Duodenal mucosa (tissue), 2 donors: ENCODE results near the gene PFN1.

Source experiments
- H3K27ac ChIP-seq: one replicate; pipeline ENCODE4 v1.7.0; 2013; ENCODE audit warnings: low read depth, low read length
- H3K27me3 ChIP-seq, 2 donors: one replicate each; pipeline ENCODE4 v1.7.0; 2013; ENCODE audit warnings: low read length in 2 of 2, control low read depth in 1 of 2; ENCODE audit not compliant: insufficient read depth in 2 of 2, control insufficient read depth in 1 of 2
- H3K36me3 ChIP-seq, 2 donors: one replicate each; pipeline ENCODE4 v1.7.0; 2013; ENCODE audit warnings: low read length in 2 of 2, control low read depth in 1 of 2; ENCODE audit not compliant: insufficient read depth in 2 of 2, control insufficient read depth in 1 of 2
- H3K4me1 ChIP-seq, 2 donors: one replicate each; pipeline ENCODE4 v1.7.0; 2013; ENCODE audit warnings: low read length in 2 of 2, control low read depth in 1 of 2; ENCODE audit not compliant: insufficient read depth in 2 of 2, control insufficient read depth in 1 of 2
- H3K4me3 ChIP-seq, 2 donors: one replicate each; pipeline ENCODE4 v1.7.0; 2013; ENCODE audit warnings: low read length in 2 of 2, low read depth in 1 of 2
- H3K9ac ChIP-seq, 2 donors: one replicate each; pipeline ENCODE4 v1.7.0; 2013; ENCODE audit warnings: low read length in 2 of 2, low read depth in 1 of 2
- H3K9me3 ChIP-seq, 2 donors: one replicate each; pipeline ENCODE4 v1.7.0; 2013; ENCODE audit warnings: low read length in 2 of 2, control low read depth in 1 of 2; ENCODE audit not compliant: control insufficient read depth in 1 of 2

PFN1 gene

DNA sequence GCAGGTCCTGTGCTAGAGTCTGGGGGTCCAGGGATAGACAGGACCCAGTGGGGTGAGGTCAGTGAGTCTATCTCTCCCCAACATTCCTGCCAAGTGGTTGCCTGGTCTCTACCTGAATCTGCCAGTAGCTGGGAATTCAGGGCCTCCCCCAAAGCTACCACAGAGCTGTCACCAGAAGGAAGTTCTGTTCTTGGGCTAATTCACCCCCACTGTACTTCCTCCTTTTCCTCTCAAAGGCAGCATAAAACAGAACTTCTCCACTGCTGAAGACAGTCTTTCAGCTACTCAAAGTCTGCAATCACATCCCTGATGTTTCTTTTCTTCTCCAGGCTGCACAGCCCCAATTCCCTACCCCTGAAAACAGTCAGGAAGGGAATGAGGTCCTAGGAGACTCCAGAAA lies 30.4 kb upstream of the PFN1 start:
- no peak overlapping the region for H3K27ac ChIP-seq

DNA sequence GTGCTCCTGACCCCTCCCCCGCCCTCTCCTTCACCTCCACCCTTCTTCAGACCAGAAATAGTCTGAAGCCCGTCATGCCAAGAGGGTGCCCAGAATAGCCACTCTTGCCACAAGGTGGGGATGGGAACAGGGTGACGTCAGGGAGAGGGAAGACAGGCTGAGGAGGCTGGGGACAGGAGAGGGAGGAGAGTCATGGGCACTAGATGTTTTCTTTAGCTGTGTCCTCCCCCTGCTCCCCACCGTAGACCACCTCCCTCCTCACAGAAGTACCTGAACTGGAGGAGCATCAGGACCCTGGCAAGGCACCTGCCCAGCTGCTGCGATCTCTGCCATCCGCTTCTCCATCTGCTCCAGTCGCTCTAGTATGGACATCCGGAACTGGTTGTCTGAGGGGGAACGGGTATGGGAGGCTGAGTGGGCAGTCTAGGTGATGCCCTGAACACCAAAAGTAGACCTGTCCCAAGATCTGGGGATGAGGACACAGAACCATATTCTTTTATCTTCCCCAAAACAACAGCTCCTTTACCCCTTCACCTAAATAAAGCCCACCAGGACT lies 25.9 kb upstream of the PFN1 start:
- Histone ChIP-seq H3K9me3 (no peaks in the 10 kb centered on the region), H3K27ac (no peak overlapping the region), H3K27me3 (no peaks in the 10 kb centered on the region), H3K4me3 (no peak overlapping the region), H3K36me3 (peaks cover 44 to 81% of the 10 kb centered on the region in 2 donors), H3K9ac (no peak overlapping the region), H3K4me1 (peaks cover 0 to 4% of the 10 kb centered on the region in 2 donors)

More for the DNA sequence above, 30.4 kb upstream of the PFN1 start:
- no peaks in the 10 kb centered on the region for H3K27me3 ChIP-seq
- no peak overlapping the region for H3K4me3 ChIP-seq
- peaks cover 5 to 6% of the 10 kb centered on the region in 2 donors for H3K4me1 ChIP-seq
- no peak overlapping the region for H3K9ac ChIP-seq
- peaks cover 43 to 68% of the 10 kb centered on the region in 2 donors for H3K36me3 ChIP-seq
- no peaks in the 10 kb centered on the region for H3K9me3 ChIP-seq

DNA sequence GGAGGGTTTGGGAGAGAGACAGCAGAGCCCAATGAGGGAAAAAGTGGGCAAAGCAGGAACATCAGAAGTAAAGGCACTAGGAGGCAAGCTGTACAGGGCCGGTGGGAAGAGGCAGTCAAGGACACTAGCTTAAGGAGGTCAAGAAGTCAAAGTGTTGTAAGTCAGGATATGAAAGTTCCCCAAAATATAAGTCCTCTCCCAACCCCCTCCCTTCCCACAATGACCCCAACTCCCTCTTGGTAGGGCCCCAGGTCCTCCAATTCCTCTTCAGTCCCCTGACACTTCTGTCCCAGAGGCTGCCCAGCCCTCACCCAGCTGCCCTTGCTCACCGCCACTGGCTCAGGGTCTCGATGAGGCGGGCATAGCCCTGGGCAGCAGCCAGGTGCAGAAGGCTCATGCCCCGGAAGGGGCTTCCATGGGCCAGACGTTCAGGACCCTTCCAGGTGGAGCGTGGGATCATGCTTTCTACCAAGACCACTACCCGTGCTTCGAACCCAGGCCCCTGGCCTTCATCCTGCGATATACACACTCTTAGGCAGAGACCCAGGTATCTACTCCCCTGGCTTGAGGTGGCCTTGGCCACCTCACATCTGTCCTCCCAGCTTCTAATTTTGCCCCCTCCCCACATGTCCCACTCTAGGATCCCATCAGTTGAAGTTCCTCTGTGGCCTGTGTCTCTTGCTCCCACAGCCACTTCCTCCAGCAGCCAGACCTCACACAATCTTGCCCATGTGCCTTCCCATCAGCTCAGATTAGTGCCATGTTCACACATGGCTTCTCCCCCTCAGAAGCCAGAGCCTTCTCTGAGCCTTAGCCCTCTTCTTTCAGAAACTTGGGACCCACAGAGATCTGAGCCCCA lies 25.2 kb upstream of the PFN1 start:
- Histone ChIP-seq H3K4me3 (no peak overlapping the region), H3K4me1 (peaks cover 0 to 11% of the 10 kb centered on the region in 2 donors), H3K27ac (no peak overlapping the region), H3K9ac (no peak overlapping the region), H3K9me3 (no peaks in the 10 kb centered on the region), H3K27me3 (no peaks in the 10 kb centered on the region), H3K36me3 (peaks cover 38 to 75% of the 10 kb centered on the region in 2 donors)

GRCh38 chr17:4972752-4973151 lies 24.4 kb upstream of the PFN1 start:
- Histone ChIP-seq H3K9ac (no peak overlapping the region), H3K36me3 (peaks cover 31 to 68% of the 10 kb centered on the region in 2 donors), H3K4me1 (peaks cover 5 to 18% of the 10 kb centered on the region in 2 donors), H3K9me3 (no peaks in the 10 kb centered on the region), H3K27me3 (no peaks in the 10 kb centered on the region), H3K4me3 (no peak overlapping the region), H3K27ac (no peak overlapping the region)

DNA sequence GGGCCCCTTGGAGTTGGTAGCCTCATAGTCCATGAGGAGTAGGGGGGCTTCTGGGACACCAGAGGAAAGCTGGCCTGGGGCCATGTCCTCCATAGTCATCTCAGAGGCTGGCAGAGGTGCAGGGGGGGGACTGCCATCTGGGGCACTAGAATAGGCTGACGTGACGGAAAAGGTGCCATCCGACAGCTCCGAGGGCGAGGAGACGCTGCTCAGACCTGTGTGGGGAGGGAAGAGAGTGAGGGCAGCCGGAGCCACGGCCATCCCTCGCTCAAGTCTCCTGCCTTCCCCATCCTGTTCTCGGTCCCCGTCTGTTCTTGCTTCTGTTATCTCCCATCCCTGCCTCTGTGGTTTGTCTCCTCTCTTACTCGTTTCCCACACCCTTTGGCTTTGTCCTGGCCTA lies 24.0 kb upstream of the PFN1 start:
- peaks cover 5 to 18% of the 10 kb centered on the region in 2 donors for H3K4me1 ChIP-seq
- peaks cover 27 to 64% of the 10 kb centered on the region in 2 donors for H3K36me3 ChIP-seq
- no peak overlapping the region for H3K9ac ChIP-seq
- H3K9me3 ChIP-seq = no peaks in the 10 kb centered on the region
- no peaks in the 10 kb centered on the region for H3K27me3 ChIP-seq
- no peak overlapping the region for H3K4me3 ChIP-seq
- no peak overlapping the region for H3K27ac ChIP-seq

- Histone ChIP-seq H3K27ac (no peak overlapping the region), H3K4me3 (no peak overlapping the region), H3K4me1 (peaks cover 5 to 18% of the 10 kb centered on the region in 2 donors), H3K9me3 (no peaks in the 10 kb centered on the region), H3K27me3 (no peaks in the 10 kb centered on the region), H3K36me3 (peaks cover 27 to 59% of the 10 kb centered on the region in 2 donors), H3K9ac (no peak overlapping the region)
Measured at GRCh38 chr17:4971826-4972225, 23.5 kb upstream of the PFN1 start.

- peaks cover 23 to 54% of the 10 kb centered on the region in 2 donors for H3K36me3 ChIP-seq
- H3K4me3 ChIP-seq = no peak overlapping the region
- no peaks in the 10 kb centered on the region for H3K27me3 ChIP-seq
- no peak overlapping the region for H3K9ac ChIP-seq
- no peak overlapping the region for H3K27ac ChIP-seq
- H3K4me1 ChIP-seq = peaks cover 11 to 25% of the 10 kb centered on the region in 2 donors
- H3K9me3 ChIP-seq = no peaks in the 10 kb centered on the region
Measured at GRCh38 chr17:4970273-4970672, 21.9 kb upstream of the PFN1 start.

- no peaks in the 10 kb centered on the region for H3K27me3 ChIP-seq
- peak overlapping the region in 1 of 2 donors; percentile 68 for H3K9ac ChIP-seq
- peaks cover 19 to 49% of the 10 kb centered on the region in 2 donors for H3K36me3 ChIP-seq
- no peak overlapping the region for H3K27ac ChIP-seq
- peak overlapping the region; percentile 29 to 74 for H3K4me3 ChIP-seq
- no peaks in the 10 kb centered on the region for H3K9me3 ChIP-seq
- peaks cover 11 to 25% of the 10 kb centered on the region in 2 donors for H3K4me1 ChIP-seq
Measured at GRCh38 chr17:4969551-4970173, 21.3 kb upstream of the PFN1 start.

GRCh38 chr17:4969047-4969550 lies 20.8 kb upstream of the PFN1 start:
- H3K4me3 ChIP-seq = peak overlapping the region; percentile 74 to 83
- H3K4me1 ChIP-seq = peaks cover 11 to 25% of the 10 kb centered on the region in 2 donors
- peak overlapping the region in 1 of 2 donors; percentile 68 for H3K9ac ChIP-seq

More at GRCh38 chr17:4969047-4969550, 20.8 kb upstream of the PFN1 start:
- H3K27me3 ChIP-seq = no peaks in the 10 kb centered on the region
- peaks cover 13 to 43% of the 10 kb centered on the region in 2 donors for H3K36me3 ChIP-seq
- H3K9me3 ChIP-seq = no peaks in the 10 kb centered on the region
- no peak overlapping the region for H3K27ac ChIP-seq
